Activated CD8-positive, alpha-beta T cell treated with anti-CD3 and anti-CD28 coated beads for 36 hours (primary cell): ENCODE measurements around the gene ATP1A1. TPM values are rescaled to one million over a fixed set of nuclear protein-coding genes. Genes with fewer than 3 reads are reported as not detected.

ENCODE experiments used
- ATAC-seq: fragments of 200-7000 bp; cut with Tn5 transposase; one replicate; pipeline ENCODE4 v1.10.0; 2021; ENCODE audit warnings: mild to moderate bottlenecking, moderate library complexity
- CTCF ChIA-PET: fragments of 350-600 bp; sonication (Branson Sonifier 250); formaldehyde crosslinking; loops from one replicate; lab custom pipeline; 2021; ENCODE audit warnings: antibody characterized with exemption; lab: Charles Lee
- POLR2A ChIA-PET: fragments of 350-600 bp; sonication (Branson Sonifier 250); formaldehyde crosslinking; loops from one replicate; lab custom pipeline; 2021; ENCODE audit warnings: antibody characterized with exemption; lab: Charles Lee
- DNase-seq: peaks from one replicate; pipeline ENCODE4 v3.0.0-alpha.2; 2020
- H3K27ac Mint-ChIP-seq: one replicate; pipeline ENCODE4 v1.8.0; 2021; ENCODE audit warnings: mild to moderate bottlenecking, mixed read lengths
- H3K27me3 Mint-ChIP-seq: one replicate; pipeline ENCODE4 v1.8.0; 2021; ENCODE audit warnings: mixed read lengths
- H3K36me3 Mint-ChIP-seq: one replicate; pipeline ENCODE4 v1.8.0; 2021; ENCODE audit warnings: low read depth, mixed read lengths
- H3K4me1 Mint-ChIP-seq: one replicate; pipeline ENCODE4 v1.8.0; 2021; ENCODE audit warnings: low read depth, mixed read lengths
- H3K4me3 Mint-ChIP-seq: one replicate; pipeline ENCODE4 v1.8.0; 2021; ENCODE audit warnings: mild to moderate bottlenecking, moderate library complexity, mixed read lengths
- H3K9me3 Mint-ChIP-seq: one replicate; pipeline ENCODE4 v1.8.0; 2021; ENCODE audit warnings: mixed read lengths
- CTCF ChIP-seq: fragments of 200-600 bp; IDR thresholded peaks from one replicate; pipeline ENCODE4 v1.8.0; 2022; ENCODE audit warnings: antibody characterized with exemption, mild to moderate bottlenecking
- intact Hi-C: fragments of 100-400 bp; cut with micrococcal nuclease; formaldehyde crosslinking; loops from one replicate; pipeline ENCODE4 v1.10.0; 2022
- total RNA-seq, 2 experiments: library from RNA; stranded (reverse); gene quantifications; one replicate each; pipeline ENCODE4 v1.2.3, GENCODE V29; 2021

ATP1A1 gene
- total RNA-seq = 100 to 1,000 TPM; 201 to 202 TPM

- ChIA-PET CTCF (interaction anchor here (1.1 to 3.1 kb wide), 2 partner anchors 10 to 113 kb away, joined by 3 to 12 read pairs; no protein-coding TSS in a partner anchor), POLR2A (interaction anchor here (1.0 to 1.7 kb wide), 2 partner anchors 47 kb away, joined by 3 to 11 read pairs; no protein-coding TSS in a partner anchor)
- intact Hi-C loops = loop anchor here (10.0 kb wide), 1 partner anchor 382 kb away; the partner anchor contains the start of gene CD2
- TF ChIP-seq CTCF = no peak
- H3K9me3 Mint-ChIP-seq = no peaks in the 10 kb centered on the region
- peaks cover 33% of the 10 kb centered on the region for H3K4me1 Mint-ChIP-seq
- peak; percentile 66 for ATAC-seq
- peaks cover 2% of the 10 kb centered on the region for H3K27me3 Mint-ChIP-seq
- peaks cover 24% of the 10 kb centered on the region for H3K36me3 Mint-ChIP-seq
- peak within 1 kb of the TSS; percentile 94 for H3K27ac Mint-ChIP-seq
- peak; percentile 99 for DNase-seq
- peak within 1 kb of the TSS; percentile 97 for H3K4me3 Mint-ChIP-seq
Observed at GRCh38 chr1:116372651-116373430, at the start of gene ATP1A1. Gene ATP1A1, plus strand, starts transcription at chr1:116373244. Its CDS starts 268 bp downstream, at chr1:116373512.

GRCh38 chr1:116323491-116323890 lies 49.6 kb upstream of the ATP1A1 start:
- POLR2A ChIA-PET = no interaction called here
- Mint-ChIP-seq H3K27me3 (no peaks in the 10 kb centered on the region), H3K27ac (no peak overlapping the region), H3K4me1 (peaks cover 56% of the 10 kb centered on the region), H3K9me3 (no peaks in the 10 kb centered on the region), H3K36me3 (no peaks in the 10 kb centered on the region), H3K4me3 (no peak overlapping the region)
- no peak for TF ChIP-seq CTCF
- ATAC-seq (no peak), DNase-seq (no peak)
- CTCF ChIA-PET = no interaction called here
- intact Hi-C loops = no loop called here

GRCh38 chr1:116324411-116324810 lies 48.6 kb upstream of the ATP1A1 start:
- Mint-ChIP-seq H3K36me3 (no peaks in the 10 kb centered on the region), H3K27ac (peak overlapping the region; percentile 79), H3K4me1 (peaks cover 60% of the 10 kb centered on the region), H3K9me3 (no peaks in the 10 kb centered on the region), H3K4me3 (no peak overlapping the region), H3K27me3 (no peaks in the 10 kb centered on the region)
- DNase-seq = no peak
- no peak for ATAC-seq
- no peak for TF ChIP-seq CTCF
- intact Hi-C loops = no loop called here
- ChIA-PET POLR2A (no interaction called here), CTCF (interaction anchor here (0.9 kb wide), 1 partner anchor 69 kb away, joined by 3 read pairs; no protein-coding TSS in a partner anchor)

GRCh38 chr1:116325104-116325503 lies 47.9 kb upstream of the ATP1A1 start:
- Mint-ChIP-seq H3K27me3 (no peaks in the 10 kb centered on the region), H3K4me3 (no peak overlapping the region), H3K36me3 (no peaks in the 10 kb centered on the region), H3K4me1 (peaks cover 64% of the 10 kb centered on the region), H3K9me3 (no peaks in the 10 kb centered on the region), H3K27ac (peak overlapping the region; percentile 79)
- CTCF ChIA-PET = interaction anchor here (0.9 to 1.9 kb wide), 2 partner anchors 17 to 70 kb away, joined by 3 to 4 read pairs; no protein-coding TSS in a partner anchor
- no peak for TF ChIP-seq CTCF
- intact Hi-C loops = no loop called here
- DNase-seq = no peak
- POLR2A ChIA-PET = interaction anchor here (0.7 kb wide), 1 partner anchor 9 kb away, joined by 3 read pairs; no protein-coding TSS in a partner anchor
- ATAC-seq = no peak

GRCh38 chr1:116325922-116326321 lies 47.1 kb upstream of the ATP1A1 start:
- ChIA-PET POLR2A (interaction anchor here (0.6 to 1.3 kb wide), 2 partner anchors 8 to 46 kb away, joined by 3 read pairs; no protein-coding TSS in a partner anchor), CTCF (interaction anchor here (1.6 to 1.9 kb wide), 2 partner anchors 18 to 187 kb away, joined by 4 to 7 read pairs; no protein-coding TSS in a partner anchor)
- H3K9me3 Mint-ChIP-seq = no peaks in the 10 kb centered on the region
- H3K4me1 Mint-ChIP-seq = peaks cover 62% of the 10 kb centered on the region
- no peak for TF ChIP-seq CTCF
- peak overlapping the region; percentile 97 for H3K27ac Mint-ChIP-seq
- no peaks in the 10 kb centered on the region for H3K36me3 Mint-ChIP-seq
- intact Hi-C loops = no loop called here
- H3K4me3 Mint-ChIP-seq = peak overlapping the region; percentile 31
- ATAC-seq = peak; percentile 80
- peak; percentile 45 for DNase-seq
- H3K27me3 Mint-ChIP-seq = no peaks in the 10 kb centered on the region
